Measurements from ENCODE around the gene LGALS3BP. TPM values are rescaled to one million over a fixed set of nuclear protein-coding genes. Genes with fewer than 3 reads are reported as not detected.
A peak's percentile ranks its signal among the peaks of the same experiment; 100 is the strongest.

LGALS3BP gene
- total and polyA plus RNA-seq, 2 of the 13 experiments (the other 11 are each of a cell fraction or from before 2014, with no cell fraction given), result 137 to 332 TPM

- in situ Hi-C loops (cut with HindIII; ENCODE audit: extremely low pct_ligation_motif_present, low pct_unique_long_range_greater_than_20kb), result no loop called here
Observed at GRCh38 chr17:78953356-78954350, 26.1 kb downstream of the LGALS3BP start.

More at GRCh38 chr17:78953356-78954350, 26.1 kb downstream of the LGALS3BP start:
- ChIA-PET POLR2A (interaction anchor here (0.5 to 3.4 kb wide), 3 partner anchors 8 to 73 kb away, joined by 5 to 20 read pairs (median 19); partner anchors contain the start of gene LGALS3BP), CTCF (ENCODE audit: low intra/inter-chr PET ratio, low total read pairs) (no interaction called here)
- DNase-seq (ENCODE audit: low spot score) (no peak), FAIRE-seq (no peak), ATAC-seq (no peak)
- intact Hi-C loops (cut with micrococcal nuclease; ENCODE audit: unreplicated experiment), result no loop called here
- Histone ChIP-seq H3K36me3 (replicated peaks in 1 of 2; ENCODE audit: control insufficient read depth in 1 of 2, insufficient read depth in 2 of 2, low read length in 2 of 2) (no peaks in the 10 kb centered on the region), H3K27me3 (ENCODE audit: control insufficient read depth in 1 of 2, insufficient read depth in 2 of 2, low read length in 2 of 2) (peaks cover 5 to 44% of the 10 kb centered on the region in 2 experiments; a peak in 4 of 5 replicates), H2AFZ (ENCODE audit: low read length) (no peak overlapping the region), H3K27ac (ENCODE audit: extremely low read length, insufficient read depth, low read length) (no peak overlapping the region), H3K4me1 (ENCODE audit: insufficient read depth, low read length) (peaks cover 28% of the 10 kb centered on the region), H4K20me1 (ENCODE audit: insufficient read depth, low read length) (no peaks in the 10 kb centered on the region), H3K4me2 (ENCODE audit: low read depth, low read length) (no peak overlapping the region), H3K9me3 (ENCODE audit: low read length) (peaks cover 18% of the 10 kb centered on the region), H3K79me2 (ENCODE audit: insufficient read depth, low read length) (no peaks in the 10 kb centered on the region), H3K9ac (ENCODE audit: insufficient read depth, low read depth, low read length) (no peak overlapping the region), H3K4me3 (replicated peaks in 1 of 3; ENCODE audit: insufficient read depth in 1 of 3, low read depth in 2 of 3, low read length in 3 of 3) (no peak overlapping the region)
- BruUV-seq (replicated peaks), result no TSS peak
- TF ChIP-seq PAWR (CRISPR knock-in tag; IDR thresholded peaks at IDR 0.05; ENCODE audit: borderline replicate concordance), result no peak
- TF ChIP-seq MAX (IDR thresholded peaks at IDR 0.05), result peak; percentile 9; the same call in 1 of the 2 replicates
- TF ChIP-seq ZNF24 (IDR thresholded peaks at IDR 0.05), result no peak
- no peak for TF ChIP-seq MLXIP (CRISPR knock-in tag; IDR thresholded peaks at IDR 0.05; ENCODE audit: borderline replicate concordance)
- TF ChIP-seq FOXO4 (CRISPR knock-in tag; conservative IDR thresholded peaks at IDR 0.05), result 0 out of 2 replicates have a peak, but pooled peaks have one; percentile 23
- peak; percentile 46; the same call in 1 of the 2 replicates for TF ChIP-seq RFX1 (IDR thresholded peaks at IDR 0.05)
- TF ChIP-seq TOE1 (CRISPR knock-in tag; IDR thresholded peaks at IDR 0.05), result no peak
- peak; percentile 97 for TF ChIP-seq ZNF768 (CRISPR knock-in tag; IDR thresholded peaks at IDR 0.05)
- TF ChIP-seq ZNF121 (CRISPR knock-in tag; IDR thresholded peaks at IDR 0.05), result peak; percentile 50; the same call in 1 of the 2 replicates
- WGBS (ENCODE audit: low lambda C conversion rate), result 48% methylated on average over 28 of the region's 29 CpGs

All from HepG2 (cell line).